Type B pancreatic cell (in vitro differentiated cells): ENCODE data around the gene FNDC3A. TPM values are rescaled to one million over a fixed set of nuclear protein-coding genes. Genes with fewer than 3 reads are reported as not detected.

Experiments used
- DNase-seq: peaks from one replicate; pipeline ENCODE4 v3.0.0; 2021; ENCODE audit warnings: mixed read lengths; ENCODE audit not compliant: unreplicated experiment; ENCODE audit errors: extremely low spot score
- H3K27ac Mint-ChIP-seq: 2 replicates; pipeline ENCODE4 v1.8.0; 2021; ENCODE audit warnings: mild to moderate bottlenecking, mixed read lengths
- H3K27me3 Mint-ChIP-seq: 2 replicates; pipeline ENCODE4 v1.8.0; 2021; ENCODE audit warnings: mixed read lengths
- H3K36me3 Mint-ChIP-seq: 2 replicates; pipeline ENCODE4 v1.8.0; 2021; ENCODE audit warnings: mixed read lengths
- H3K4me1 Mint-ChIP-seq: one replicate; pipeline ENCODE4 v1.8.0; 2021; ENCODE audit warnings: mixed read lengths; ENCODE audit not compliant: unreplicated experiment
- H3K4me3 Mint-ChIP-seq: 2 replicates; pipeline ENCODE4 v1.8.0; 2021; ENCODE audit warnings: mild to moderate bottlenecking, mixed read lengths
- H3K9me3 Mint-ChIP-seq: 2 replicates; pipeline ENCODE4 v1.8.0; 2021; ENCODE audit warnings: mixed read lengths
- total RNA-seq: library from RNA; stranded (reverse); gene quantifications from 2 replicates; pipeline ENCODE4 v1.2.1, GENCODE V29; 2021; ENCODE audit warnings: low replicate concordance
- TF ChIP-seq, protein P1 (sequence below): fragments of 200-600 bp; sonication (generic); conservative IDR thresholded peaks from 2 replicates; pipeline ENCODE4 v1.5.0; 2021; ENCODE audit warnings: antibody characterized with exemption, mild to moderate bottlenecking

Gene FNDC3A
- total RNA-seq, 1 donor from 2014 or later: 65.7 TPM

DNA sequence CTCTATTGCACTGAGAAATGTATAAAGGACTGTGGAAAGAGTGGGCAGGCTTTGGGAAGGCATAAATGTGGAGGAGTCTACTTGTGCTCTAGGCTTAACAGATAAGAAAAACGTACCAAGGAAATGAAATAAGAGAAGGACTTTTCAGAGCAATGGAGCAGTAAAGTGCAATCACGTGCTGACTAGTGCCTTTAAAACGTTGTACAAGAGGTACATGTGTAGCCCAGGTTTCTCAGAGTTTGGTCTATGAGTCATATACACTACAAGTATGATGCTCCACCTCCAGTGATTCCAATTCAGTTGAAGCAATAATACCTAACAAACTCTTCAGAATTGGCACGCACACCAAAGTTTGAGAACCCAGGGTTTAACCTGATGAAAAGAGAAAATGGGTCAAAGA, 13.4 kb upstream of the FNDC3A start:
- TF ChIP-seq, protein P1, sequence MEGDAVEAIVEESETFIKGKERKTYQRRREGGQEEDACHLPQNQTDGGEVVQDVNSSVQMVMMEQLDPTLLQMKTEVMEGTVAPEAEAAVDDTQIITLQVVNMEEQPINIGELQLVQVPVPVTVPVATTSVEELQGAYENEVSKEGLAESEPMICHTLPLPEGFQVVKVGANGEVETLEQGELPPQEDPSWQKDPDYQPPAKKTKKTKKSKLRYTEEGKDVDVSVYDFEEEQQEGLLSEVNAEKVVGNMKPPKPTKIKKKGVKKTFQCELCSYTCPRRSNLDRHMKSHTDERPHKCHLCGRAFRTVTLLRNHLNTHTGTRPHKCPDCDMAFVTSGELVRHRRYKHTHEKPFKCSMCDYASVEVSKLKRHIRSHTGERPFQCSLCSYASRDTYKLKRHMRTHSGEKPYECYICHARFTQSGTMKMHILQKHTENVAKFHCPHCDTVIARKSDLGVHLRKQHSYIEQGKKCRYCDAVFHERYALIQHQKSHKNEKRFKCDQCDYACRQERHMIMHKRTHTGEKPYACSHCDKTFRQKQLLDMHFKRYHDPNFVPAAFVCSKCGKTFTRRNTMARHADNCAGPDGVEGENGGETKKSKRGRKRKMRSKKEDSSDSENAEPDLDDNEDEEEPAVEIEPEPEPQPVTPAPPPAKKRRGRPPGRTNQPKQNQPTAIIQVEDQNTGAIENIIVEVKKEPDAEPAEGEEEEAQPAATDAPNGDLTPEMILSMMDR: no peak

DNA sequence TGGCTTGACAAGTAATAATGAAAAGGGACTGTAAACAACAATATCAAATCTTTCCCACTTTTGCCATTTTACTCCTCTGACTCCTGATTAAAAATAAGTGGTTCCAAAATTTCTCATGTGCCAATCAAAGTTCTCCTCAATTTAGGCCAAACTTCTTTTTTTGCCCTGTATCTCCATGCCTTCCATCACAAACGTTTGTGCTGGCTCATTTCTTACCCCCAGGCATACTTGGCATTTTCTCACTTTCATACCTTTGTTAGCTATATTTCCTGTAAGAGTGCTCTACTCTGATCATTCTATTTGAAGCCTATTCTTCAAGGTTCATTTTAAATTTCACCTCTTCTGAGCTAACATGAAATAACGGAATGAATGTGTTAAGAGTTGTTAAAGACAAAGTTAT, 10.0 kb upstream of the FNDC3A start:
- DNase-seq: no peak
- Mint-ChIP-seq H3K27ac (no peak overlapping the region), H3K36me3 (no peaks in the 10 kb centered on the region), H3K4me3 (no peak overlapping the region), H3K4me1 (peaks cover 4% of the 10 kb centered on the region), H3K27me3 (no peaks in the 10 kb centered on the region), H3K9me3 (peaks cover 8% of the 10 kb centered on the region)
- TF ChIP-seq, protein P1: no peak

More for the DNA sequence above, 13.4 kb upstream of the FNDC3A start:
- no peaks in the 10 kb centered on the region for H3K36me3 Mint-ChIP-seq
- H3K27ac Mint-ChIP-seq: no peak overlapping the region
- no peak for DNase-seq
- no peak overlapping the region for H3K4me3 Mint-ChIP-seq
- peaks cover 4% of the 10 kb centered on the region for H3K9me3 Mint-ChIP-seq
- no peaks in the 10 kb centered on the region for H3K27me3 Mint-ChIP-seq
- H3K4me1 Mint-ChIP-seq: no peaks in the 10 kb centered on the region

DNA sequence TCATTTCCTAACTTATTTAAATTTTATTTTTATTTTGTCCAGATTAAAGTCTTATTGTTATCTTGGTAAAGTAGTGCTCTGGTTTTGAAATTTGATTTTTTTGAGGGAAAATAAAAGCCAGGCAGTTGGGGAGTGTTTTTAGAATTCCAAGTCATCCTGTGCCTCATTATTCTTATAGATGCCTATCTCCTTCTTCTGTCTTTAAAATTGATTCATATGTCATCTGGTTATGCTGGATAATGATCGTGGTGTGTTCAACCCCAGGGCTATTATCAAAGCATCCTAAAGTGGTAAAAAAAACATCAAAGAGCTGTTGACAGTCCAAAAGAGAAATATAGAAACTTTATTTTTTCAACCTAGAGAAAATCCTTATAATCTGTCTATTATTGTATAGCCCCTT, 6.0 kb upstream of the FNDC3A start:
- no peak for DNase-seq
- H3K4me1 Mint-ChIP-seq: peaks cover 4% of the 10 kb centered on the region
- H3K36me3 Mint-ChIP-seq: peaks cover 5% of the 10 kb centered on the region
- H3K9me3 Mint-ChIP-seq: peaks cover 19% of the 10 kb centered on the region
- TF ChIP-seq, protein P1: no peak
- no peak overlapping the region for H3K4me3 Mint-ChIP-seq
- H3K27ac Mint-ChIP-seq: no peak overlapping the region
- peaks cover 3% of the 10 kb centered on the region for H3K27me3 Mint-ChIP-seq

DNA sequence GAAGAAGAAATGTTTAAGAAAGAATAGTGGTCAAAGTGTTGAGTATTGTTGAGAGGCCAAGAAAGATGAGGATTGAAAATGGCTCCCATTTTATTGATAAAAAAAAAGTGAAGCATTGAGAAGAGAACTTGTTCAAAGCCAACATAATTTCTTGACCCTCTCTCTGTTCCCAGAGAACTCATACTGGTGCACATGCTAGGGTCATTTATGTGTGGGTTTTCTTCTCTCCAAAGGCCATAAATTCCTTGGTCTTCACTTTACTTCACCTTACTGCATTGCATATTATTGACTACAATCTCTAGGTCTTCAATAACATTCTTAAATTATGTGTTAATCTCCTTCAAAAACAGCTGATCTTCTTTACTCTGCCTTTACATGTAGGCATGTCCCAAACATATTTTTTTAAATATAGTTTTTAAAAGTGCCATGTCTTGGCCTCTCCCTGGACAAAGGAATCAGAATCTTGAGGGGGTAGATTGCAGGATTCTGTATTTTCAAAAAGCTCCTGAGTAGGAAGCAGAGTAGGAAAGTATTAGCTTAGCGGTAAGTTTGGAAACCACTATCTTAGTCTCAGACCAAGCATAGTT, 1.8 kb upstream of the FNDC3A start:
- peaks cover 5% of the 10 kb centered on the region for H3K36me3 Mint-ChIP-seq
- peaks cover 15% of the 10 kb centered on the region for H3K9me3 Mint-ChIP-seq
- H3K27me3 Mint-ChIP-seq: peaks cover 7% of the 10 kb centered on the region
- peak overlapping the region; percentile 93 for H3K4me3 Mint-ChIP-seq
- DNase-seq: no peak
- peak overlapping the region; percentile 98 for H3K27ac Mint-ChIP-seq
- TF ChIP-seq, protein P1: no peak
- H3K4me1 Mint-ChIP-seq: peaks cover 13% of the 10 kb centered on the region

DNA sequence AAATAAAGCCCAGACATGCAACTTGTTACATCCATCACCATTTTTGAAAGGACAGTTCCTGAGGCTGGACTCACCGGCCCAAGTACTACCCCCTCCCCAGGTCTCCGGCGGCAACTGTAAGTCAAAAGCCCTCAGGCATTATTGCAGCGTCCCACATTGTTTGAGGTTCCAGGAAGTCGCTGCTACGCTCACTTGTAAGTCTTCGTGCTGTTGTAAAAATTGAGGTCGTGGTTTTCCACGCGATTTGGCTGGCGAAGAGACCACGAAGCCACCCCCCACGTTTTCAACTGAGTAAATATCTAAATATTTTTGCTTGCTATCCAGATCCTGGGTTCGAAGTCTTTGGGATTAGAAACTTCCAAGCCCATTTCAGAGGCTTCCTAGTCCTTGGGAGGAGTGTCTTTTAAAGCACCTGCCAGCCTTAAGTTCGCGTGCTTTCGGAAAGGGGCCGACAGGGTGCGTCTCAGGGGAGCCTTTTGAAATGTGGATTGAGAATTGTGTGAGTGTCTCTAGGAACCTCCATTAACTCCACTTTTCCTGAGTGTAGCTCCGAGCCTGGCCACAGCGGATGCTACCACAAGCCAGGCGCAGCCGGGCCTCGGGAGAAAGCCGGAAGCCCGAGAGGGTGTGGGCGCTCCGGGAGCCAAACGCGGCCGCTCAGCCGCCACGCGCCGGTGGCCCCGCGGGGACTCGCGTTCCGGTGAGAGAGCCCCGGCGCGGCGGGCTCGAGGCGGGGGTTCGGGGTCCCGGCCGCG, 434 bp upstream of the FNDC3A start:
- Mint-ChIP-seq H3K4me1 (peaks cover 17% of the 10 kb centered on the region), H3K9me3 (peaks cover 13% of the 10 kb centered on the region), H3K36me3 (peaks cover 5% of the 10 kb centered on the region), H3K4me3 (peak overlapping the region; percentile 93), H3K27ac (peak overlapping the region; percentile 98), H3K27me3 (peaks cover 7% of the 10 kb centered on the region)
- TF ChIP-seq, protein P1: peak; percentile 33
- DNase-seq: no peak
